HCT116 (cell line): ENCODE data around the gene FAM227A. TPM values are rescaled to one million over a fixed set of nuclear protein-coding genes. Genes with fewer than 3 reads are reported as not detected.

Experiments used
- ATAC-seq: fragments of 200-7000 bp; cut with Tn5 transposase; 2 replicates; pipeline ENCODE4 v1.9.1; 2020; ENCODE audit warnings: mild to moderate bottlenecking, moderate library complexity
- BruUV-seq: library from RNA; stranded (reverse); fragments of 400-500 nt; replicated peaks from 2 replicates; lab custom pipeline; 2021; lab: Mats Ljungman, UMichigan
- CTCF ChIA-PET: fragments of 300-600 bp; sonication (Branson Sonifier 250); formaldehyde crosslinking; loops from one replicate; lab custom pipeline; 2021; ENCODE audit warnings: antibody characterized with exemption; lab: Charles Lee
- POLR2A ChIA-PET: fragments of 300-600, 350-600 bp; sonication (Branson Sonifier 250); formaldehyde crosslinking; loops from one replicate; lab custom pipeline; 2021; ENCODE audit warnings: antibody characterized with exemption; lab: Charles Lee
- RAD21 ChIA-PET, 2 experiments: fragments of 300-600 bp; sonication (Branson Sonifier 250); formaldehyde crosslinking; loops; one replicate each; lab custom pipeline; 2023; ENCODE audit warnings: low total read pairs in 2 of 2; ENCODE audit not compliant: uncharacterized antibody in 2 of 2, unreplicated experiment in 2 of 2, low non-redundant PET in 1 of 2; lab: Charles Lee
- DNase-seq: peaks from one replicate; pipeline ENCODE4 v3.0.0-alpha.2; 2010; ENCODE audit warnings: low read depth, low spot score
- H2AFZ ChIP-seq: fragments of 200-600 bp; shearing (Covaris generic), sonication (generic); 2 replicates; pipeline ENCODE4 v1.6.1; 2017; ENCODE audit warnings: low read depth, mixed run types, mixed read lengths, antibody characterized with exemption, low read length; ENCODE audit not compliant: poor library complexity, severe bottlenecking
- H3K27ac ChIP-seq: 2 replicates; pipeline ENCODE4 v1.5.1; 2012; ENCODE audit warnings: low read depth, low read length
- H3K27me3 ChIP-seq: fragments of 200-600 bp; sonication (generic); 2 replicates; pipeline ENCODE4 v1.6.1; 2016; ENCODE audit warnings: mixed run types, low read length, mixed read lengths; ENCODE audit not compliant: insufficient read depth
- H3K36me3 ChIP-seq, 2 experiments: fragments of 200-500 bp in 1 of 2; fragments of 200-600 bp in 1 of 2; sonication (Bioruptor generic) in 1 of 2; sonication (generic) in 1 of 2; 2 replicates each; pipeline versions ENCODE4 v1.5.1 to v1.6.1; 2014 to 2016; ENCODE audit warnings: low read length in 2 of 2, inconsistent platforms in 1 of 2, mixed read lengths in 1 of 2, mixed run types in 1 of 2; ENCODE audit not compliant: insufficient read depth in 2 of 2, control insufficient read depth in 1 of 2
- H3K4me1 ChIP-seq, 2 experiments: fragments of 200-600 bp in 1 of 2; sonication (generic) in 1 of 2; 2 replicates each; pipeline versions ENCODE4 v1.5.1 to v1.6.1; 2012 to 2017; ENCODE audit warnings: low read length in 2 of 2, inconsistent platforms in 1 of 2, mild to moderate bottlenecking in 1 of 2, mixed read lengths in 1 of 2, mixed run types in 1 of 2, moderate library complexity in 1 of 2; ENCODE audit not compliant: insufficient read depth in 2 of 2, control insufficient read depth in 1 of 2
- H3K4me2 ChIP-seq: fragments of 200-600 bp; sonication (generic); 2 replicates; pipeline ENCODE4 v1.6.1; 2017; ENCODE audit warnings: mixed run types, low read length, mixed read lengths
- H3K4me3 ChIP-seq, 2 experiments: fragments of 200-600 bp in 1 of 2; sonication (generic) in 1 of 2; replicated peaks in 1 of 2; 2 replicates each; pipeline ENCODE4 v1.5.1; 2011 to 2016; ENCODE audit warnings: low read length in 2 of 2, control low read depth in 1 of 2, low read depth in 1 of 2, mild to moderate bottlenecking in 1 of 2, mixed read lengths in 1 of 2, mixed run types in 1 of 2
- H3K79me2 ChIP-seq: fragments of 200-600 bp; sonication (generic); 2 replicates; pipeline ENCODE4 v1.6.1; 2017; ENCODE audit warnings: mild to moderate bottlenecking, mixed run types, low read length, moderate library complexity, mixed read lengths; ENCODE audit not compliant: insufficient read depth
- H3K9ac ChIP-seq: fragments of 200-600 bp; sonication (generic); 2 replicates; pipeline ENCODE4 v1.6.1; 2016; ENCODE audit warnings: low read length, mixed read lengths
- H3K9me2 ChIP-seq: fragments of 200-600 bp; sonication (generic), shearing (Covaris generic); 2 replicates; pipeline ENCODE4 v1.6.1; 2017; ENCODE audit warnings: mixed run types, mild to moderate bottlenecking, moderate library complexity; ENCODE audit not compliant: insufficient read depth
- H3K9me3 ChIP-seq, 2 experiments: fragments of 200-500 bp in 1 of 2; fragments of 200-600 bp in 1 of 2; sonication (Bioruptor generic) in 1 of 2; sonication (generic) in 1 of 2; 2 replicates each; pipeline ENCODE4 v1.6.1; 2014 to 2017; ENCODE audit warnings: low read length in 2 of 2, mixed read lengths in 2 of 2, inconsistent platforms in 1 of 2, low read depth in 1 of 2, mild to moderate bottlenecking in 1 of 2, mixed run types in 1 of 2, moderate library complexity in 1 of 2; ENCODE audit not compliant: control insufficient read depth in 1 of 2, insufficient read depth in 1 of 2
- H4K20me1 ChIP-seq: fragments of 200-600 bp; sonication (generic), shearing (Covaris generic); 2 replicates; pipeline ENCODE4 v1.6.1; 2017; ENCODE audit warnings: mixed run types, mild to moderate bottlenecking, moderate library complexity; ENCODE audit not compliant: insufficient read depth
- CEBPB ChIP-seq: IDR thresholded peaks from 2 replicates; pipeline ENCODE4 v1.6.1; 2012; ENCODE audit warnings: low read depth
- EZH2 ChIP-seq: fragments of 200-600 bp; sonication (generic); IDR thresholded peaks from 2 replicates; pipeline ENCODE4 v1.6.1; 2017; ENCODE audit warnings: antibody characterized with exemption, mixed run types
- EZH2phosphoT487 ChIP-seq: fragments of 200-600 bp; IDR thresholded peaks from 2 replicates; pipeline ENCODE4 v1.6.1; 2018; ENCODE audit warnings: antibody characterized with exemption, borderline replicate concordance
- FOSL1 ChIP-seq: IDR thresholded peaks from 2 replicates; pipeline ENCODE4 v1.6.1; 2012; ENCODE audit warnings: low read depth
- JUND ChIP-seq: IDR thresholded peaks from 2 replicates; pipeline ENCODE4 v1.6.1; 2012
- MAX ChIP-seq: IDR thresholded peaks from 2 replicates; pipeline ENCODE4 v1.6.1; 2012
- POLR2A ChIP-seq: IDR thresholded peaks from 2 replicates; pipeline ENCODE4 v1.7.0; 2011; ENCODE audit warnings: borderline replicate concordance; ENCODE audit not compliant: insufficient read depth, insufficient read length; ENCODE audit errors: extremely low read depth
- POLR2AphosphoS5 ChIP-seq: IDR thresholded peaks from 2 replicates; pipeline ENCODE4 v1.6.1; 2011; ENCODE audit warnings: mild to moderate bottlenecking, low read depth, low read length, moderate library complexity
- RAD21 ChIP-seq: IDR thresholded peaks from 2 replicates; pipeline ENCODE4 v1.6.1; 2012; ENCODE audit warnings: low read depth, mild to moderate bottlenecking
- SIN3A ChIP-seq: IDR thresholded peaks from 2 replicates; pipeline ENCODE4 v1.6.1; 2012; ENCODE audit warnings: low read depth
- SRF ChIP-seq: IDR thresholded peaks from 2 replicates; pipeline ENCODE4 v1.6.1; 2012; ENCODE audit warnings: low read depth
- TCF7L2 ChIP-seq: IDR thresholded peaks from 2 replicates; pipeline ENCODE4 v1.7.0; 2011; ENCODE audit warnings: borderline replicate concordance, inconsistent platforms; ENCODE audit not compliant: insufficient read depth, insufficient read length; ENCODE audit errors: extremely low read depth
- YY1 ChIP-seq: IDR thresholded peaks from 2 replicates; pipeline ENCODE4 v1.6.1; 2011; ENCODE audit warnings: low read length, low read depth, moderate library complexity, mild to moderate bottlenecking; ENCODE audit not compliant: insufficient replicate concordance; ENCODE audit errors: extremely low read depth
- ZFX ChIP-seq: fragments of 450-650 bp; IDR thresholded peaks from 2 replicates; pipeline ENCODE4 v1.6.1; 2017
- ZNF274 ChIP-seq: fragments of 200-500 bp; sonication (Bioruptor generic); IDR thresholded peaks from 2 replicates; pipeline ENCODE4 v1.6.1; 2014; ENCODE audit warnings: mild to moderate bottlenecking, low read depth, low read length, inconsistent platforms
- intact Hi-C: fragments of 100-400 bp; cut with micrococcal nuclease; formaldehyde crosslinking; loops from 2 replicates; pipeline ENCODE4 v1.10.0; 2022
- total RNA-seq: library from RNA; stranded (reverse); gene quantifications from one replicate; pipeline ENCODE4 v1.2.1, GENCODE V29; 2021; ENCODE audit not compliant: unreplicated experiment
- TF ChIP-seq, protein P1 (sequence below), 3 experiments: fragments of 200-600 bp in 1 of 3; sonication (generic) in 1 of 3; IDR thresholded peaks in 2 of 3; conservative IDR thresholded peaks in 1 of 3; 2 replicates each; pipeline ENCODE4 v1.5.1; 2012 to 2017; ENCODE audit warnings: low read depth in 2 of 3, low read length in 2 of 3, antibody characterized with exemption in 1 of 3, borderline replicate concordance in 1 of 3, control low read depth in 1 of 3, mild to moderate bottlenecking in 1 of 3, mixed read lengths in 1 of 3, mixed run types in 1 of 3, moderate library complexity in 1 of 3; ENCODE audit not compliant: insufficient read depth in 1 of 3

FAM227A gene
- total RNA-seq, 1 experiment from 2014 or later, result 3.9 TPM

DNA sequence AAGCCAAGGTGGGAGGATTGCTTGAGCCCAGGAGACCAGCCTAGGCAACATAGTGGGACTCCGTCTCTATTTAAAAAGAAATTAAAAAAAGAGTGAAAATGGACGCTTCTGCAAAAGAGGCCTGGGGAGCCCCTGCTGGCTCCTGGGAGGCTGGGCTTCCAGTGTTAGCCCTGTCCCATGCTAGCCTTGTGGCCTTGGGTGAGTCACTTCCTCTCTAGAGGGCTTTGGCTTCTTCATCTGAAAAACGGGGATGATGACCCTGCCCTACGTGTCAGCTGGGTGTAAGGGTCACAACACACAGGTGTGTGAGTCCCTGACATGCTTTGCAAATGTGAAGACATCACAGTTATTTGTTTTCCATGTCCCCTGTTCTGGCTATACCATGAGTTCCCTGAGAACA is 32.8 kb downstream of the FAM227A start:
- ChIA-PET POLR2A (no interaction called here), CTCF (no interaction called here), RAD21 (no interaction called here)
- Histone ChIP-seq H3K4me1 (peaks cover 0 to 7% of the 10 kb centered on the region in 2 experiments; a peak in 1 of 4 replicates), H3K27ac (no peak overlapping the region), H3K9ac (no peak overlapping the region), H3K4me3 (no peak overlapping the region), H3K4me2 (no peak overlapping the region), H3K9me3 (peaks cover 3 to 6% of the 10 kb centered on the region in 2 experiments; a peak in 1 of 4 replicates), H3K79me2 (no peaks in the 10 kb centered on the region), H4K20me1 (no peaks in the 10 kb centered on the region), H3K27me3 (no peaks in the 10 kb centered on the region), H3K9me2 (no peaks in the 10 kb centered on the region), H2AFZ (no peak overlapping the region), H3K36me3 (peaks cover 0 to 4% of the 10 kb centered on the region in 2 experiments; a peak in 2 of 4 replicates)
- intact Hi-C loops, result no loop called here
- ATAC-seq, result no peak
- no peak for DNase-seq
- BruUV-seq, result no TSS peak
- TF ChIP-seq SRF (no peak), ZFX (no peak), JUND (no peak), RAD21 (no peak), YY1 (no peak), POLR2AphosphoS5 (no peak)
- TF ChIP-seq, protein P1, sequence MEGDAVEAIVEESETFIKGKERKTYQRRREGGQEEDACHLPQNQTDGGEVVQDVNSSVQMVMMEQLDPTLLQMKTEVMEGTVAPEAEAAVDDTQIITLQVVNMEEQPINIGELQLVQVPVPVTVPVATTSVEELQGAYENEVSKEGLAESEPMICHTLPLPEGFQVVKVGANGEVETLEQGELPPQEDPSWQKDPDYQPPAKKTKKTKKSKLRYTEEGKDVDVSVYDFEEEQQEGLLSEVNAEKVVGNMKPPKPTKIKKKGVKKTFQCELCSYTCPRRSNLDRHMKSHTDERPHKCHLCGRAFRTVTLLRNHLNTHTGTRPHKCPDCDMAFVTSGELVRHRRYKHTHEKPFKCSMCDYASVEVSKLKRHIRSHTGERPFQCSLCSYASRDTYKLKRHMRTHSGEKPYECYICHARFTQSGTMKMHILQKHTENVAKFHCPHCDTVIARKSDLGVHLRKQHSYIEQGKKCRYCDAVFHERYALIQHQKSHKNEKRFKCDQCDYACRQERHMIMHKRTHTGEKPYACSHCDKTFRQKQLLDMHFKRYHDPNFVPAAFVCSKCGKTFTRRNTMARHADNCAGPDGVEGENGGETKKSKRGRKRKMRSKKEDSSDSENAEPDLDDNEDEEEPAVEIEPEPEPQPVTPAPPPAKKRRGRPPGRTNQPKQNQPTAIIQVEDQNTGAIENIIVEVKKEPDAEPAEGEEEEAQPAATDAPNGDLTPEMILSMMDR (IDR thresholded peaks at IDR 0.05 in 2 of 3, conservative IDR thresholded peaks at IDR 0.05 in 1 of 3; ENCODE audit: borderline replicate concordance in 1 of 3, insufficient read depth in 1 of 3, low read depth in 2 of 3, low read length in 2 of 3), result no peak

GRCh38 chr22:38618682-38619081 is 37.5 kb downstream of the FAM227A start:
- ChIA-PET POLR2A (no interaction called here), RAD21 (no interaction called here), CTCF (no interaction called here)
- H3K9me3 ChIP-seq, result peaks cover 3 to 6% of the 10 kb centered on the region in 2 experiments; a peak in 1 of 4 replicates
- no peak for DNase-seq
- intact Hi-C loops, result no loop called here
- no peak overlapping the region for H3K9ac ChIP-seq
- H2AFZ ChIP-seq, result no peak overlapping the region
- no peak overlapping the region for H3K4me2 ChIP-seq
- H3K27me3 ChIP-seq, result no peaks in the 10 kb centered on the region
- H3K4me1 ChIP-seq, result peaks cover 0 to 25% of the 10 kb centered on the region in 2 experiments; a peak in 3 of 4 replicates
- no TSS peak for BruUV-seq
- no peaks in the 10 kb centered on the region for H4K20me1 ChIP-seq
- ATAC-seq, result no peak
- H3K27ac ChIP-seq, result no peak overlapping the region
- H3K4me3 ChIP-seq, result no peak overlapping the region
- no peaks in the 10 kb centered on the region for H3K79me2 ChIP-seq
- H3K36me3 ChIP-seq, result peaks cover 0 to 4% of the 10 kb centered on the region in 2 experiments; a peak in 2 of 4 replicates
- H3K9me2 ChIP-seq, result no peaks in the 10 kb centered on the region
- TF ChIP-seq EZH2phosphoT487, result no peak
- no peak for TF ChIP-seq SIN3A
- TF ChIP-seq POLR2A, result no peak
- TF ChIP-seq ZNF274, result no peak
- no peak for TF ChIP-seq YY1
- TF ChIP-seq ZFX, result no peak
- TF ChIP-seq EZH2, result no peak
- TF ChIP-seq RAD21, result no peak
- TF ChIP-seq TCF7L2, result no peak
- TF ChIP-seq, protein P1 (IDR thresholded peaks at IDR 0.05 in 2 of 3, conservative IDR thresholded peaks at IDR 0.05 in 1 of 3; ENCODE audit: borderline replicate concordance in 1 of 3, insufficient read depth in 1 of 3, low read depth in 2 of 3, low read length in 2 of 3), result no peak
- TF ChIP-seq MAX, result no peak
- no peak for TF ChIP-seq CEBPB
- TF ChIP-seq JUND, result no peak
- TF ChIP-seq FOSL1, result no peak
